ENCODE data around the gene LIN28B. TPM values are rescaled to one million over a fixed set of nuclear protein-coding genes. Genes with fewer than 3 reads are reported as not detected.
A peak's percentile ranks its signal among the peaks of the same experiment; 100 is the strongest.
"Not testable (repeated sequence)": the region's sequence is repeated elsewhere in the genome, so short reads cannot be mapped to it uniquely, and the experiment has no call there.

LIN28B gene
- polyA plus RNA-seq, 4 donors = 0.03 TPM; not detected in 3

GRCh38 chr6:105075210-105075609 is 118.3 kb downstream of the LIN28B start:
- Histone ChIP-seq H3K9me3 (ENCODE audit: control insufficient read depth in 2 of 2, insufficient read depth in 1 of 2, low read depth in 1 of 2, low read length in 1 of 2) (no peaks in the 10 kb centered on the region), H3K36me3 (ENCODE audit: control insufficient read depth in 3 of 3, insufficient read depth in 2 of 3, low read depth in 1 of 3, low read length in 3 of 3) (no peaks in the 10 kb centered on the region), H3K4me1 (ENCODE audit: control insufficient read depth in 3 of 3, insufficient read depth in 2 of 3, low read depth in 1 of 3, low read length in 2 of 3) (no peaks in the 10 kb centered on the region), H3K4me3 (ENCODE audit: low read depth in 1 of 3, low read length in 3 of 3) (no peak overlapping the region), H3K27ac (ENCODE audit: low read depth in 1 of 3, low read length in 2 of 3) (no peak overlapping the region), H3K27me3 (ENCODE audit: control insufficient read depth in 3 of 3, insufficient read depth in 3 of 3, low read length in 3 of 3) (no peaks in the 10 kb centered on the region)
- DNase-seq (no peak), FAIRE-seq (no peak)

DNA sequence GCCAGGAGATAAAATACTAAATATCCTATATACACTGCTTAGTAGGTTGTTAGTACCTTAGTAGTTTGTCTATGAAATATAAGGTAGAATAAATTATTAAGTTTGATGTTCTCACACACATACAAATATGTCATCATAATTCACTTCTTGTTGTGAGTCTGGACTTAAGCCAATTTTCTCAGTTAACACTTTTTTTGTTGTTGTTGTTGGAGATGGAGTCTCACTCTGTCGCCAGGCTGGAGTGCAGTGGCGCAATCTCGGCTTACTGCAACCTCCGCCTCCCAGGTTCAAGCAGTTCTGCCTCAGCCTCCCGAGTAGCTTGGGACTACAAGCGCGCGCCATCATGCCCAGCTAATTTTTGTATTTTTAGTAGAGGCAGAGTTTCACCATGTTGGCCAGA is 119.5 kb downstream of the LIN28B start:
- DNase-seq; FAIRE-seq; H3K9me3 ChIP-seq (ENCODE audit: control insufficient read depth in 2 of 2, insufficient read depth in 1 of 2, low read depth in 1 of 2, low read length in 1 of 2); H3K27ac ChIP-seq (ENCODE audit: low read depth in 1 of 3, low read length in 2 of 3); H3K4me3 ChIP-seq (ENCODE audit: low read depth in 1 of 3, low read length in 3 of 3); H3K4me1 ChIP-seq (ENCODE audit: control insufficient read depth in 3 of 3, insufficient read depth in 2 of 3, low read depth in 1 of 3, low read length in 2 of 3); H3K36me3 ChIP-seq (ENCODE audit: control insufficient read depth in 3 of 3, insufficient read depth in 2 of 3, low read depth in 1 of 3, low read length in 3 of 3); H3K27me3 ChIP-seq (ENCODE audit: control insufficient read depth in 3 of 3, insufficient read depth in 3 of 3, low read length in 3 of 3): not testable (repeated sequence)
- 80 to 89% (median 85%) methylated on average over 8 of the region's 8 CpGs for WGBS, 3 donors

DNA sequence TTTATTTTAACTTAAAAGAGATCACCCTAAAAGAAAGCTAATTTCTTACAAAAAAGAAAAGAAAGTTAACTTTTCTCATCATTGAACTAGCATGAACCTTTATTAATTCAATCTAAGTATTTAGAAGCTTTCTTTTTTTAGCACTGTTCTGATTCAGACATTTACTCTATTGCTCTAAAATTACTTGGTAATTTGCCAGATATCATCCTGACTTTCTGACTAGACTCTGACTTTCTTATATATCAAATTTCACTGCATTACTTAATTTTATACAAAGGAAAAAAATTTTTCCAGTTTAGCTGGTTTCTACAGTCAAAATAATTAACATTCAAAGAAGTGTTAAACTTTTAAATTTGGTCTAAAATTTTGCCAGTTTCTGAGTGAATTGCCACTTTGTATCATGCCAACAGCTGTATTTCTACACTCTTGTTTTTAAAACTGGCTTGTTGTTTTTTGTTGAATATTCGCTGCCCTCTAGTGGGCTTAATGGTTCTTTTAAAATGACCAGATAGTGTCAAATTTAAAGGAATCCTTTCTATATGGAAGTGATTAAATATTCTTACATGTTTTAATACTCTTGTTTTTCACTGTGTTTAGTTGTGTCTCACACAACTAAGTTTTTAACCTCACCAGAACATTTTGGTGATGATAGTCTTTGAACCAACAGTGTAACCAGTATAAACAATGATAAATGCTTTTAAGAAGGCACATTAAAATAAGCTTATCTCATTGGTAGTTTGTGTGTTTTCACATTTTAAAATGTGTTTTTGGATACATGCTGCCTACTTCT is 120.9 kb downstream of the LIN28B start:
- FAIRE-seq (peak; percentile 30), DNase-seq (peak; percentile 11 to 35)
- H3K4me1 ChIP-seq (ENCODE audit: control insufficient read depth in 3 of 3, insufficient read depth in 2 of 3, low read depth in 1 of 3, low read length in 2 of 3) = no peaks in the 10 kb centered on the region
- H3K27ac ChIP-seq (ENCODE audit: low read depth in 1 of 3, low read length in 2 of 3) = no peak overlapping the region
- H3K27me3 ChIP-seq (ENCODE audit: control insufficient read depth in 3 of 3, insufficient read depth in 3 of 3, low read length in 3 of 3) = no peaks in the 10 kb centered on the region
- no peaks in the 10 kb centered on the region for H3K36me3 ChIP-seq (ENCODE audit: control insufficient read depth in 3 of 3, insufficient read depth in 2 of 3, low read depth in 1 of 3, low read length in 3 of 3)
- WGBS, 3 donors = 0 to 8% (median 0%) methylated on average over 1 of the region's 1 CpG
- no peaks in the 10 kb centered on the region for H3K9me3 ChIP-seq (ENCODE audit: control insufficient read depth in 2 of 2, insufficient read depth in 1 of 2, low read depth in 1 of 2, low read length in 1 of 2)
- H3K4me3 ChIP-seq (ENCODE audit: low read depth in 1 of 3, low read length in 3 of 3) = no peak overlapping the region

DNA sequence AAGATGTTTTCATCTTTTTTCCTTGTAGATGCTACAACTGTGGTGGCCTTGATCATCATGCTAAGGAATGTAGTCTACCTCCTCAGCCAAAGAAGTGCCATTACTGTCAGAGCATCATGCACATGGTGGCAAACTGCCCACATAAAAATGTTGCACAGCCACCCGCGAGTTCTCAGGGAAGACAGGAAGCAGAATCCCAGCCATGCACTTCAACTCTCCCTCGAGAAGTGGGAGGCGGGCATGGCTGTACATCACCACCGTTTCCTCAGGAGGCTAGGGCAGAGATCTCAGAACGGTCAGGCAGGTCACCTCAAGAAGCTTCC is 121.4 kb downstream of the LIN28B start:
- H3K4me1 ChIP-seq (ENCODE audit: control insufficient read depth in 3 of 3, insufficient read depth in 2 of 3, low read depth in 1 of 3, low read length in 2 of 3) = no peaks in the 10 kb centered on the region
- H3K4me3 ChIP-seq (ENCODE audit: low read depth in 1 of 3, low read length in 3 of 3) = no peak overlapping the region
- H3K27ac ChIP-seq (ENCODE audit: low read depth in 1 of 3, low read length in 2 of 3) = no peak overlapping the region
- DNase-seq (no peak), FAIRE-seq (no peak)
- H3K36me3 ChIP-seq (ENCODE audit: control insufficient read depth in 3 of 3, insufficient read depth in 2 of 3, low read depth in 1 of 3, low read length in 3 of 3) = no peaks in the 10 kb centered on the region
- no peaks in the 10 kb centered on the region for H3K9me3 ChIP-seq (ENCODE audit: control insufficient read depth in 2 of 2, insufficient read depth in 1 of 2, low read depth in 1 of 2, low read length in 1 of 2)
- H3K27me3 ChIP-seq (ENCODE audit: control insufficient read depth in 3 of 3, insufficient read depth in 3 of 3, low read length in 3 of 3) = no peaks in the 10 kb centered on the region
- 60 to 75% (median 66%) methylated on average over 6 of the region's 6 CpGs for WGBS, 3 donors

GRCh38 chr6:105080279-105080678 is 123.4 kb downstream of the LIN28B start:
- no peak overlapping the region for H3K27ac ChIP-seq (ENCODE audit: low read depth in 1 of 3, low read length in 2 of 3)
- FAIRE-seq (no peak), DNase-seq (no peak)
- H3K27me3 ChIP-seq (ENCODE audit: control insufficient read depth in 3 of 3, insufficient read depth in 3 of 3, low read length in 3 of 3) = no peaks in the 10 kb centered on the region
- no peaks in the 10 kb centered on the region for H3K36me3 ChIP-seq (ENCODE audit: control insufficient read depth in 3 of 3, insufficient read depth in 2 of 3, low read depth in 1 of 3, low read length in 3 of 3)
- 75 to 88% (median 81%) methylated on average over 6 of the region's 6 CpGs for WGBS, 3 donors
- no peaks in the 10 kb centered on the region for H3K4me1 ChIP-seq (ENCODE audit: control insufficient read depth in 3 of 3, insufficient read depth in 2 of 3, low read depth in 1 of 3, low read length in 2 of 3)
- no peaks in the 10 kb centered on the region for H3K9me3 ChIP-seq (ENCODE audit: control insufficient read depth in 2 of 2, insufficient read depth in 1 of 2, low read depth in 1 of 2, low read length in 1 of 2)
- no peak overlapping the region for H3K4me3 ChIP-seq (ENCODE audit: low read depth in 1 of 3, low read length in 3 of 3)

- not testable (repeated sequence) for H3K27ac ChIP-seq (ENCODE audit: low read depth in 1 of 3, low read length in 2 of 3); DNase-seq; H3K9me3 ChIP-seq (ENCODE audit: control insufficient read depth in 2 of 2, insufficient read depth in 1 of 2, low read depth in 1 of 2, low read length in 1 of 2); H3K4me1 ChIP-seq (ENCODE audit: control insufficient read depth in 3 of 3, insufficient read depth in 2 of 3, low read depth in 1 of 3, low read length in 2 of 3); H3K27me3 ChIP-seq (ENCODE audit: control insufficient read depth in 3 of 3, insufficient read depth in 3 of 3, low read length in 3 of 3); H3K36me3 ChIP-seq (ENCODE audit: control insufficient read depth in 3 of 3, insufficient read depth in 2 of 3, low read depth in 1 of 3, low read length in 3 of 3); H3K4me3 ChIP-seq (ENCODE audit: low read depth in 1 of 3, low read length in 3 of 3); FAIRE-seq
- 51 to 70% (median 54%) methylated on average over 3 of the region's 3 CpGs for WGBS, 3 donors
These were observed 124.8 kb downstream of the LIN28B start for GRCh38 chr6:105081662-105082061.

DNA sequence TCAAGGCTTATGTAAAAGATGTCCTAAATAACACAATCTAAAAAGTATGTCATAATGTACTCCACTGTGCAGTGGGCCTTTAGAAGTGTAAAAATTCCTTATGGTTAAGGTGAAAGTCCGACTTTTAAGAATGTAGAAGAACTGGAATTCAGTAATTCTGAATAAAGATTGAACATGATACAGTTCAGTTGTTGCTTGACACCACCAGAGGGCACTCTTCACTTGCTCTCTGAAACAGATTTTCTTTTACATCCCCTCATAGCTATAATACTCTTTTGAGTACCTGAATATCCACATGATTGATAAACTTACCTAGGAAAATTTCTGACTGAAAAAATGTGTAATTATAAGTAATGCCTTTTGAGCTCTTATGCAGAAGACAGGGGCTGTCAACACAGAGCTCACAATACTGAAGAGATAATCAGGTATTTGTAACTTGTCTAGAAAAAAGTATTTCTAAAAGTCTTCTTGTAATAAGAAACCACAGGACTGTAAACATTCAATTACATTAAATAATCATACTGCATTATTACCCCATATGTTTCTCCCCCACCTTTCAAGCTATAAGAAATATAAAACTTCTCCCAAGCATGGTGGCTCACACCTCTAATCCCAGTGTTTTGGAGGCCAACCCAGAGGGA is 130.8 kb downstream of the LIN28B start:
- no peaks in the 10 kb centered on the region for H3K9me3 ChIP-seq (ENCODE audit: control insufficient read depth in 2 of 2, insufficient read depth in 1 of 2, low read depth in 1 of 2, low read length in 1 of 2)
- no peak for FAIRE-seq
- H3K36me3 ChIP-seq (ENCODE audit: control insufficient read depth in 3 of 3, insufficient read depth in 2 of 3, low read depth in 1 of 3, low read length in 3 of 3) = no peaks in the 10 kb centered on the region
- no peaks in the 10 kb centered on the region for H3K4me1 ChIP-seq (ENCODE audit: control insufficient read depth in 3 of 3, insufficient read depth in 2 of 3, low read depth in 1 of 3, low read length in 2 of 3)
- DNase-seq = peak; percentile 56 to 76
- H3K27me3 ChIP-seq (ENCODE audit: control insufficient read depth in 3 of 3, insufficient read depth in 3 of 3, low read length in 3 of 3) = no peaks in the 10 kb centered on the region
- H3K4me3 ChIP-seq (ENCODE audit: low read depth in 1 of 3, low read length in 3 of 3) = no peak overlapping the region
- 0 to 3% (median 3%) methylated on average over 1 of the region's 1 CpG for WGBS, 3 donors
- H3K27ac ChIP-seq (ENCODE audit: low read depth in 1 of 3, low read length in 2 of 3) = no peak overlapping the region

GRCh38 chr6:105091140-105091829 is 134.4 kb downstream of the LIN28B start:
- WGBS, 3 donors = 67 to 70% (median 67%) methylated on average over 8 of the region's 8 CpGs
- DNase-seq (no peak), FAIRE-seq (no peak)
- no peaks in the 10 kb centered on the region for H3K9me3 ChIP-seq (ENCODE audit: control insufficient read depth in 2 of 2, insufficient read depth in 1 of 2, low read depth in 1 of 2, low read length in 1 of 2)
- no peak overlapping the region for H3K4me3 ChIP-seq (ENCODE audit: low read depth in 1 of 3, low read length in 3 of 3)
- H3K4me1 ChIP-seq (ENCODE audit: control insufficient read depth in 3 of 3, insufficient read depth in 2 of 3, low read depth in 1 of 3, low read length in 2 of 3) = no peaks in the 10 kb centered on the region
- H3K27me3 ChIP-seq (ENCODE audit: control insufficient read depth in 3 of 3, insufficient read depth in 3 of 3, low read length in 3 of 3) = no peaks in the 10 kb centered on the region
- no peak overlapping the region for H3K27ac ChIP-seq (ENCODE audit: low read depth in 1 of 3, low read length in 2 of 3)
- H3K36me3 ChIP-seq (ENCODE audit: control insufficient read depth in 3 of 3, insufficient read depth in 2 of 3, low read depth in 1 of 3, low read length in 3 of 3) = no peaks in the 10 kb centered on the region

All from small intestine (tissue), 7 donors.